OCI-LY3 (cell line): ENCODE results near the gene WWP2.

ENCODE experiments used
- H2AFZ ChIP-seq: fragments of 200-600, 300-600 bp; shearing (Covaris generic); 2 replicates; pipeline ENCODE4 v1.6.0; 2014; ENCODE audit warnings: antibody characterized with exemption, low read depth, low read length
- H3K27ac ChIP-seq: fragments of 200-600, 300-600 bp; sonication (generic); 2 replicates; pipeline ENCODE4 v1.5.1; 2014; ENCODE audit warnings: mild to moderate bottlenecking, low read length, moderate library complexity, mixed read lengths
- H3K27me3 ChIP-seq: fragments of 200-600, 300-600 bp; sonication (generic); 2 replicates; pipeline ENCODE4 v1.6.1; 2014; ENCODE audit warnings: low read depth, low read length, mixed read lengths
- H3K36me3 ChIP-seq: fragments of 200-600, 300-600 bp; sonication (generic); replicated peaks from 2 replicates; pipeline ENCODE3; 2014; ENCODE audit warnings: low read depth, low read length, mixed read lengths
- H3K4me1 ChIP-seq: fragments of 300-600, 200-600 bp; sonication (generic); 2 replicates; pipeline ENCODE4 v1.6.1; 2014; ENCODE audit warnings: low read length, mixed read lengths
- H3K4me2 ChIP-seq: fragments of 200-600, 300-600 bp; sonication (generic); 2 replicates; pipeline ENCODE4 v1.6.1; 2014; ENCODE audit warnings: low read length, mixed read lengths
- H3K4me3 ChIP-seq: fragments of 300-600, 200-600 bp; sonication (generic); 2 replicates; pipeline ENCODE4 v1.5.1; 2014; ENCODE audit warnings: antibody characterized with exemption, mild to moderate bottlenecking, low read length, moderate library complexity
- H3K79me2 ChIP-seq: fragments of 300-600, 200-600 bp; shearing (Covaris generic); 2 replicates; pipeline ENCODE4 v1.6.1; 2014; ENCODE audit warnings: mild to moderate bottlenecking, low read length, mixed read lengths
- H3K9ac ChIP-seq: fragments of 300-600, 200-600 bp; shearing (Covaris generic); 2 replicates; pipeline ENCODE4 v1.6.0; 2014; ENCODE audit warnings: mild to moderate bottlenecking, low read length, moderate library complexity
- H3K9me3 ChIP-seq: fragments of 200-600, 300-600 bp; shearing (Covaris generic); 2 replicates; pipeline ENCODE4 v1.6.1; 2014; ENCODE audit warnings: low read length, mixed read lengths; ENCODE audit not compliant: insufficient read depth
- H4K20me1 ChIP-seq: fragments of 200-600, 300-600 bp; sonication (generic); 2 replicates; pipeline ENCODE4 v1.6.1; 2016; ENCODE audit warnings: low read length, mixed read lengths; ENCODE audit not compliant: insufficient read depth
- EZH2phosphoT487 ChIP-seq: fragments of 200-600 bp; shearing (Covaris generic); IDR thresholded peaks from 2 replicates; pipeline ENCODE4 v1.6.1; 2018; ENCODE audit warnings: antibody characterized with exemption, mixed run types, low read depth
- TF ChIP-seq, protein P1 (sequence below): fragments of 200-600, 300-600 bp; sonication (generic); IDR thresholded peaks from 2 replicates; pipeline ENCODE4 v1.5.1; 2014; ENCODE audit warnings: antibody characterized with exemption, low read length, low read depth

WWP2 gene

DNA sequence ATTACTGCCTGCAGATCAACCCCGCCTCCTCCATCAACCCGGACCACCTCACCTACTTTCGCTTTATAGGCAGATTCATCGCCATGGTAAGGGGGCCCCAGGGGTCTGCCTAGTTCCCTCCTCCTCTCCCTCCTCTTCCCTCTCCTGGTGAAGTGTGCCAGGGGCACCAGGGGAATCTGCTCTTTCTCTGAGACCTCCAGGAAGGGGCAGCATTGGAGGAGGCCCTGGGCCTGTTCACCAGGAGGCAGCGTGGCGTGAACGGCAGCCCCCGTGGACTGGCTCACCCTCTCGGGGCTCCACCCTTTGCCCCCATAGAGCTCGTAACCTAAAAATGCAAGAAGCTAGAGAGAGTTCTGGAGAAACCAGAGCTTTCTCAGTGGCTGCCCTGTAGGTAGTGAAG is 171.9 kb downstream of the WWP2 start:
- Histone ChIP-seq H3K79me2 (no peaks in the 10 kb centered on the region), H3K27ac (no peak overlapping the region), H3K9me3 (no peaks in the 10 kb centered on the region), H4K20me1 (no peaks in the 10 kb centered on the region), H3K9ac (no peak overlapping the region), H3K4me2 (no peak overlapping the region), H3K4me3 (no peak overlapping the region), H2AFZ (no peak overlapping the region), H3K36me3 (peaks cover 4% of the 10 kb centered on the region), H3K27me3 (no peaks in the 10 kb centered on the region), H3K4me1 (no peaks in the 10 kb centered on the region)
- TF ChIP-seq, protein P1, sequence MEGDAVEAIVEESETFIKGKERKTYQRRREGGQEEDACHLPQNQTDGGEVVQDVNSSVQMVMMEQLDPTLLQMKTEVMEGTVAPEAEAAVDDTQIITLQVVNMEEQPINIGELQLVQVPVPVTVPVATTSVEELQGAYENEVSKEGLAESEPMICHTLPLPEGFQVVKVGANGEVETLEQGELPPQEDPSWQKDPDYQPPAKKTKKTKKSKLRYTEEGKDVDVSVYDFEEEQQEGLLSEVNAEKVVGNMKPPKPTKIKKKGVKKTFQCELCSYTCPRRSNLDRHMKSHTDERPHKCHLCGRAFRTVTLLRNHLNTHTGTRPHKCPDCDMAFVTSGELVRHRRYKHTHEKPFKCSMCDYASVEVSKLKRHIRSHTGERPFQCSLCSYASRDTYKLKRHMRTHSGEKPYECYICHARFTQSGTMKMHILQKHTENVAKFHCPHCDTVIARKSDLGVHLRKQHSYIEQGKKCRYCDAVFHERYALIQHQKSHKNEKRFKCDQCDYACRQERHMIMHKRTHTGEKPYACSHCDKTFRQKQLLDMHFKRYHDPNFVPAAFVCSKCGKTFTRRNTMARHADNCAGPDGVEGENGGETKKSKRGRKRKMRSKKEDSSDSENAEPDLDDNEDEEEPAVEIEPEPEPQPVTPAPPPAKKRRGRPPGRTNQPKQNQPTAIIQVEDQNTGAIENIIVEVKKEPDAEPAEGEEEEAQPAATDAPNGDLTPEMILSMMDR: no peak
- no peak for TF ChIP-seq EZH2phosphoT487

DNA sequence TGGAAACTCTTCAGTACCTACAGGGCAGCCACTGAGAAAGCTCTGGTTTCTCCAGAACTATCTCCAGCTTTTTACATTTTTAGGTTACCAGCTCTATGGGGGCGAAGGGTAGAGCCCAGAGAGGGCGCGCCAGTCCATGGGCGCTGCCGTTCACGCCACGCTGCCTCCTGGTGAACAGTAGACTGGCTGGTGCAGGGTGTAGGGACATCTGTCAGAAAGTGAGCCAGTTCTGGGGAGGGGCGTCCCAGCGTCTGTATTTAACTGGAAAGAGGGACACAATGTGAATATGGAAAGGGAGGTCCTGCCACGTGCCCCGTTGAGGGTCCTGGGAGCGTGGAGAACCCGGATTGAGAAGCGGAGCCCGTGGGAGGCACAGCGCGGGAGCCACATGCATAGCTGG is 172.6 kb downstream of the WWP2 start:
- no peaks in the 10 kb centered on the region for H3K79me2 ChIP-seq
- no peaks in the 10 kb centered on the region for H4K20me1 ChIP-seq
- H3K4me2 ChIP-seq: no peak overlapping the region
- H3K9ac ChIP-seq: no peak overlapping the region
- H2AFZ ChIP-seq: no peak overlapping the region
- no peak overlapping the region for H3K27ac ChIP-seq
- H3K9me3 ChIP-seq: no peaks in the 10 kb centered on the region
- TF ChIP-seq, protein P1: no peak
- no peak for TF ChIP-seq EZH2phosphoT487
- H3K4me3 ChIP-seq: no peak overlapping the region
- H3K36me3 ChIP-seq: peaks cover 4% of the 10 kb centered on the region
- no peaks in the 10 kb centered on the region for H3K27me3 ChIP-seq
- H3K4me1 ChIP-seq: no peaks in the 10 kb centered on the region

DNA sequence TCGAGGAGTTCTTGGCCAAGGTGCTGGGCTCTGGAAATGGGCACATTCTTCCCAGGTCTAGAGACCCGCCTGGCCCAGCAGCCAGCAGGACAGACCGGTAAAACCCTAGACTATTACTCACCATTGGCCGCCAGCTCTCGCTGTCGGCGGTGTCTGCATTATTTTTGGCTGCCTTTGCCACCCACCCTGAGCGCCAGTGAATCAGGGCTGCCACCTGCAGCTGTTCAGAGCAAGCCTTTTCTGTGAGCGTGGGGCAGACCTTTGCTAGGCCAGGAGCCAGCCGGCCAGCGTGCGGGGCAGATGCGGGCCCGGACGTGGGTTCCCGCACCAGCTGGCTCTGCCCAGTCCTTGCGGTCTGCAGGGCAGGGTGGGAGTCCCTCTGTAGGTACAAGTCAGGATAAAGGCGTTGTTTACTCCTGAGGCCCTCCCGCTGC is 173.2 kb downstream of the WWP2 start:
- no peaks in the 10 kb centered on the region for H3K27me3 ChIP-seq
- no peaks in the 10 kb centered on the region for H3K79me2 ChIP-seq
- no peaks in the 10 kb centered on the region for H4K20me1 ChIP-seq
- no peak overlapping the region for H3K4me3 ChIP-seq
- H3K9me3 ChIP-seq: no peaks in the 10 kb centered on the region
- TF ChIP-seq EZH2phosphoT487: no peak
- TF ChIP-seq, protein P1: no peak
- no peak overlapping the region for H3K9ac ChIP-seq
- H2AFZ ChIP-seq: no peak overlapping the region
- no peak overlapping the region for H3K27ac ChIP-seq
- no peaks in the 10 kb centered on the region for H3K4me1 ChIP-seq
- no peak overlapping the region for H3K4me2 ChIP-seq
- H3K36me3 ChIP-seq: peaks cover 4% of the 10 kb centered on the region

DNA sequence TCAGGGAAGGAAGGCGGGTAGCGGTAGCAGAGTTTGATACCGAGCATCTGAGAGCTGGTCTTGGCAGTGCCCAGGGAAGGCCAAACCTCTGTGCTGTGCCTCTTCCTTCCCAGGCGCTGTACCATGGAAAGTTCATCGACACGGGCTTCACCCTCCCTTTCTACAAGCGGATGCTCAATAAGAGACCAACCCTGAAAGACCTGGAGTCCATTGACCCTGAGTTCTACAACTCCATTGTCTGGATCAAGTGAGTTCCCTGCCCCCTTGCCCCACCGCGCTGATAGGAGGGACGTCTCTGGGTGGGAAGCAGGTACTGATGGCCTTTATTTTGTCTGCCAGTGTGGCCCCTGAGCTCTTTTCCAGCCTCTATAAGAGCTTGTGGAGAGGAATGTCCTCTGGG is 173.6 kb downstream of the WWP2 start:
- Histone ChIP-seq H2AFZ (no peak overlapping the region), H3K27ac (no peak overlapping the region), H3K4me3 (no peak overlapping the region), H3K4me2 (no peak overlapping the region), H3K9me3 (no peaks in the 10 kb centered on the region), H3K27me3 (no peaks in the 10 kb centered on the region), H3K9ac (no peak overlapping the region), H3K79me2 (no peaks in the 10 kb centered on the region), H3K4me1 (no peaks in the 10 kb centered on the region), H4K20me1 (no peaks in the 10 kb centered on the region), H3K36me3 (peaks cover 4% of the 10 kb centered on the region)
- TF ChIP-seq EZH2phosphoT487: no peak
- TF ChIP-seq, protein P1: no peak
